GM18519 (cell line): ENCODE results near the gene TRDN.
"Not testable (repeated sequence)": the region's sequence is repeated elsewhere in the genome, so short reads cannot be mapped to it uniquely, and the experiment has no call there.

Source experiments
- ATAC-seq: cut with Tn5 transposase; IDR thresholded peaks from one replicate; pipeline ENCODE4 v1.9.1; 2021; ENCODE audit warnings: mild to moderate bottlenecking, moderate library complexity; ENCODE audit not compliant: unreplicated experiment, low FRiP score

TRDN gene

GRCh38 chr6:123632641-123633040, 4.1 kb downstream of the TRDN start:
- ATAC-seq: no peak

- no peak for ATAC-seq
Measured at GRCh38 chr6:123629258-123629941, 7.3 kb downstream of the TRDN start.

GRCh38 chr6:123625696-123626095, 11.1 kb downstream of the TRDN start:
- no peak for ATAC-seq

GRCh38 chr6:123622780-123623179, 14.0 kb downstream of the TRDN start:
- no peak for ATAC-seq

GRCh38 chr6:123619156-123619555, 17.6 kb downstream of the TRDN start:
- no peak for ATAC-seq

- no peak for ATAC-seq
Measured at GRCh38 chr6:123616942-123617341, 19.8 kb downstream of the TRDN start.

GRCh38 chr6:123616016-123616415, 20.7 kb downstream of the TRDN start:
- no peak for ATAC-seq

- no peak for ATAC-seq
Measured at GRCh38 chr6:123610779-123611178, 26.0 kb downstream of the TRDN start.

- no peak for ATAC-seq
Measured at GRCh38 chr6:123604067-123604466, 32.7 kb downstream of the TRDN start.

GRCh38 chr6:123598011-123598410, 38.7 kb downstream of the TRDN start:
- ATAC-seq: no peak

- no peak for ATAC-seq
Measured at GRCh38 chr6:123594776-123595175, 42.0 kb downstream of the TRDN start.

GRCh38 chr6:123592426-123592825, 44.3 kb downstream of the TRDN start:
- ATAC-seq: no peak

- no peak for ATAC-seq
Measured at GRCh38 chr6:123589973-123590372, 46.8 kb downstream of the TRDN start.

GRCh38 chr6:123589317-123589716, 47.4 kb downstream of the TRDN start:
- no peak for ATAC-seq

- no peak for ATAC-seq
Measured at GRCh38 chr6:123588546-123588895, 48.2 kb downstream of the TRDN start.

- ATAC-seq: no peak
Measured at GRCh38 chr6:123587838-123588545, 48.8 kb downstream of the TRDN start.

- not testable (repeated sequence) for ATAC-seq
Measured at GRCh38 chr6:123587407-123587806, 49.3 kb downstream of the TRDN start.

- no peak for ATAC-seq
Measured at GRCh38 chr6:123580331-123580730, 56.4 kb downstream of the TRDN start.

- ATAC-seq: no peak
Measured at GRCh38 chr6:123575188-123575587, 61.6 kb downstream of the TRDN start.

GRCh38 chr6:123570813-123571684, 65.7 kb downstream of the TRDN start:
- no peak for ATAC-seq

GRCh38 chr6:123569575-123569974, 67.2 kb downstream of the TRDN start:
- no peak for ATAC-seq
